Subcutaneous adipose tissue (tissue), 4 donors: ENCODE data around the gene PPARG. TPM values are rescaled to one million over a fixed set of nuclear protein-coding genes. Genes with fewer than 3 reads are reported as not detected.

Experiments used
- CTCF ChIP-seq: fragments of 450-650 bp; IDR thresholded peaks from one replicate; pipeline ENCODE4 v1.5.1; 2016; ENCODE audit warnings: low read depth, mild to moderate bottlenecking, control low read depth, antibody characterized with exemption, moderate library complexity
- total RNA-seq, 4 donors: library from RNA; depleted of rRNA; stranded (reverse); fragments of >200 nt; gene quantifications; one replicate each; pipeline ENCODE4 v1.1.0, GENCODE V29; 2016

The PPARG gene
- total RNA-seq, 4 donors from 2014 or later: 223 to 357 (median 337) TPM

DNA sequence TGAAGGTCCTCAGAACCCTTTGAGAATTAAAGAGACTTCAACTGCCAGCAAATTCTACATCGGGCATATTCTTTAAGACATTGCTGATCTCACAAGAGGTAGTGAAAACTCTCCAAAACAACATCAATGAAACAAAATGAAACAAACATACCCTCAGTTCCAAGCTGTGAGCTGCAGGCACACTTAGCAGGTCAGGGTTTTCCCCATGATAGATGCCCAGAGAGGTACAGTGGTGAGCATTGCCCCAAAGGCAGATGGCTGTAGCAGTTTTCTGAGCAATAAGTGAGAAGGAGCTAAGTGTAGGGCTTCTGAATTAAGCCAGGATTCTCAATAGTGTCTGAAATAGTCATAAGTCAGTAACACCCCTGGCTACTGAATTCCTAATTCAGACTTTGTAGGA lies 99.3 kb downstream of the PPARG start:
- no peak for TF ChIP-seq CTCF

DNA sequence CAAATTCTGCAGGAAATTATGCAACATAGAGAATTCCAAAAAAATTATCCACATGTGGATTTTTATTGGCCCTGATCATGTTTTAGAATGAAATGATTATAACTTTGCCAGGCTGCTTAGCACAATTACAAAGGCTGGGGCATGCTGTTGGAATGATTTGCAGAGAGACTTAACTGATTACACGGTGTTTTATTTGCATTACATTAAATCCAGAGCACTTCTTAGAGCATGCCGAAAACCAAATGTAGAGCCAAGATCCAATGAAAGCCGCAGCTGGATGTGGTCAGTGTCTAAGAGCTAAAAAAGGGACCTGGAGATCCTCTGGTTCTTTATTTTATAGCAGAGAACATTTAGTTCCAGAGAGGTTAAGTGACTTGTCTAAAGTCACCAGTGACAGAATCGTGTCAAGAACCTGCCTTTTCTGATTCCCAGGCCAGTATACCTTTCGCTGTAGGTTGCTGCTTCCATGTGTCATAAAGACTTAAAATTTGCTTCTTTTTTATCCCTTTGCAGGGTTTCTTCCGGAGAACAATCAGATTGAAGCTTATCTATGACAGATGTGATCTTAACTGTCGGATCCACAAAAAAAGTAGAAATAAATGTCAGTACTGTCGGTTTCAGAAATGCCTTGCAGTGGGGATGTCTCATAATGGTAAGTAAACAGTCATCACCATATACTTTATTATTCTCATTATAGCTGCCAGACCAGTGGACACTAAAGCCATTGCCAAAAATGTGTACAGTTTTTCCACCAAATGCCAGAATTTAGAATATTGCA lies 103.4 kb downstream of the PPARG start:
- TF ChIP-seq CTCF: no peak

- no peak for TF ChIP-seq CTCF
Observed at GRCh38 chr3:12393894-12394293, 105.0 kb downstream of the PPARG start.

GRCh38 chr3:12394569-12395271 lies 105.8 kb downstream of the PPARG start:
- TF ChIP-seq CTCF: no peak

DNA sequence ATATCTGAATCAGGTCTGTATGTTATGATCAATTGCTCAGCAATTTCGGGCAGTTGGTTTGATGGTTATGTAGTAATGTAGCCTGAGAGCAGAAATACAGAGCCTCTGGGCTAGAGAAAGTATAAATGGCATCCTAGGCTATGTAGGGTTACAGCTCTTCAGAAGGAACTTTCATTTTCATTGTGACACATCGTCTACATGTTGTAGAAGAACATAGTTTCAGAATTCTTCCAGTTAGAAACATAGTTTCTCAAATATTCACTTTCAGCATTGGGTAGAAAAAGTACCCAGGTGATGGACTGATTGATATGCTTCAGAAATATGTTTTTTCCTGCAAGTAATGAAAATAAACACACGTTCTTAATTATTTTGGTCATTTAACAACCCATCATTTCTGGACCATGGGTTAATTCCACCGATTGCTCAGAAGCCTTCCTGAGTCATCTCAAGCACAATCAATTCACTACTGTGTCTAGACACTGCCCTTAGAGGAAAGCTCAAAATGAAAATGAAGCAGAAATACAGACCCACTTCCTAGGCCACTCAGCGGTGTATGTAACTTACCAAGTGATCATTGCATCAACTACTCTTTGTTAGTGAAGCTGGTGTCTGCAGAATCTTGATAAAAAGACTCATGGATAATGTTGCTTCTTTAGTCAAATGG lies 106.6 kb downstream of the PPARG start:
- TF ChIP-seq CTCF: no peak

- no peak for TF ChIP-seq CTCF
Observed at GRCh38 chr3:12396471-12396870, 107.6 kb downstream of the PPARG start.

GRCh38 chr3:12399226-12399625 lies 110.4 kb downstream of the PPARG start:
- TF ChIP-seq CTCF: no peak
